NCI-H1048 (cell line): ENCODE measurements around the gene TRAPPC3L.

Experiments used
- DNase-seq: peaks from one replicate; lab custom pipeline; 2025; lab: John Stamatoyannopoulos, UW

TRAPPC3L gene

GRCh38 chr6:116465246-116465645 lies 80.2 kb downstream of the TRAPPC3L start:
- DNase-seq = no peak

- no peak for DNase-seq
These were observed 82.2 kb downstream of the TRAPPC3L start for GRCh38 chr6:116463301-116463700.

- DNase-seq = no peak
These were observed 83.3 kb downstream of the TRAPPC3L start for GRCh38 chr6:116461932-116462885.

- no peak for DNase-seq
These were observed 84.1 kb downstream of the TRAPPC3L start, which contains the start of gene CALHM6 for GRCh38 chr6:116461331-116461931. TSS of gene CALHM6 (plus strand) at chr6:116461375. CDS start at chr6:116461930, 555 bp downstream.

- DNase-seq = no peak
These were observed 85.6 kb downstream of the TRAPPC3L start for GRCh38 chr6:116459927-116460326.

GRCh38 chr6:116458264-116458663 lies 87.2 kb downstream of the TRAPPC3L start:
- no peak for DNase-seq

GRCh38 chr6:116456927-116457326 lies 88.6 kb downstream of the TRAPPC3L start:
- no peak for DNase-seq

- no peak for DNase-seq
These were observed 89.4 kb downstream of the TRAPPC3L start for GRCh38 chr6:116456106-116456505.

- no peak for DNase-seq
These were observed 93.0 kb downstream of the TRAPPC3L start for GRCh38 chr6:116452531-116452930.

- DNase-seq = no peak
These were observed 93.6 kb downstream of the TRAPPC3L start for GRCh38 chr6:116451916-116452315.

- no peak for DNase-seq
These were observed 94.4 kb downstream of the TRAPPC3L start for GRCh38 chr6:116450769-116451740.

GRCh38 chr6:116450185-116450710 lies 95.2 kb downstream of the TRAPPC3L start:
- DNase-seq = no peak

GRCh38 chr6:116449565-116449964 lies 95.9 kb downstream of the TRAPPC3L start:
- DNase-seq = no peak

- no peak for DNase-seq
These were observed 97.9 kb downstream of the TRAPPC3L start for GRCh38 chr6:116447496-116448011.

GRCh38 chr6:116447052-116447451 lies 98.4 kb downstream of the TRAPPC3L start:
- no peak for DNase-seq

GRCh38 chr6:116446399-116446798 lies 99.1 kb downstream of the TRAPPC3L start:
- no peak for DNase-seq

GRCh38 chr6:116445102-116445501 lies 100.4 kb downstream of the TRAPPC3L start:
- DNase-seq = no peak
